ENCODE results near the gene UPB1.

The UPB1 gene

DNA sequence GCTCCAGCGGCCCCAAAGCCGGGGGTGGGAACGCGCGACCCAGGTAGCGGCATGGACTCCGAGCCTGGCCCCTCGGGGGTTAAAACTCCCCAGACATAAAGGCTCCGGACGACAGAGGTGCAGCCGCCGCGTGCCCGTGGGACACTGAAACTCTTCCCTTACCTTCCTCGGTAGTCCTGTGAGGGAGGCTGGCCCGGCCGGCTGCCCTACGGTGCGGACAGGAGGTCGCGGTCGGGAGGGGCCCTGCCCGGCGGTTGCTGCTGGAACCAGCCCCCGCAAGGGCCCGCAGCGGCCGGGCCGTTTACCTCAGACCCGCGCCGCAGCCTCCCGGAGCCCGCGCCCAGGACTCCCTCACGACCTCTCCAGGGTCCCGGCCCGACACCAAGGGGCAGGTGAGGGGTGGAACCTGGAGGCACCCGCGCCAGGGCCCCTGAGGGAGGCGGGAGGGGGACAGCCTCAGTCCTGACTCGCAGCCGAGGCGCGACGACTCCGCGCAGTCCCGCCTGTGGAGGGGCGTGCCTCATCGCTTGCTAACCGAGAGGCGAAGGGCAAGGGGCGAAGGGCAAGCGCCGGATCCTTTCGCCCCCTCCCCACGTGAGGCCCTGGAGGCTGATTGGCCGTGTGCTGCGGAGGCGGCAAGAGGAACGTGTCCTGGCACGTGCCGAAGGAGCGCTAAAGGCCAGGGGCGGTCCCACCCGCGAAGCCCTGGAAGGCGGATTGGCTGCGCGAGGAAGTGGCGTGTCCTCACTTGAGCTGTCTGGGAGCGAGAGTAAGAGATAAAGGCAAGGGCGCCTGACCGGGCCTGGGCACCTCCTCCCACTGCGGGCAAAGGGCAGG is at the start of gene UPB1:
Gene UPB1, plus strand, starts transcription at position 805 of the 837 bp plus-strand sequence. CDS start 72 bp downstream, outside the sequence.
- DNase-seq, result no peak

DNA sequence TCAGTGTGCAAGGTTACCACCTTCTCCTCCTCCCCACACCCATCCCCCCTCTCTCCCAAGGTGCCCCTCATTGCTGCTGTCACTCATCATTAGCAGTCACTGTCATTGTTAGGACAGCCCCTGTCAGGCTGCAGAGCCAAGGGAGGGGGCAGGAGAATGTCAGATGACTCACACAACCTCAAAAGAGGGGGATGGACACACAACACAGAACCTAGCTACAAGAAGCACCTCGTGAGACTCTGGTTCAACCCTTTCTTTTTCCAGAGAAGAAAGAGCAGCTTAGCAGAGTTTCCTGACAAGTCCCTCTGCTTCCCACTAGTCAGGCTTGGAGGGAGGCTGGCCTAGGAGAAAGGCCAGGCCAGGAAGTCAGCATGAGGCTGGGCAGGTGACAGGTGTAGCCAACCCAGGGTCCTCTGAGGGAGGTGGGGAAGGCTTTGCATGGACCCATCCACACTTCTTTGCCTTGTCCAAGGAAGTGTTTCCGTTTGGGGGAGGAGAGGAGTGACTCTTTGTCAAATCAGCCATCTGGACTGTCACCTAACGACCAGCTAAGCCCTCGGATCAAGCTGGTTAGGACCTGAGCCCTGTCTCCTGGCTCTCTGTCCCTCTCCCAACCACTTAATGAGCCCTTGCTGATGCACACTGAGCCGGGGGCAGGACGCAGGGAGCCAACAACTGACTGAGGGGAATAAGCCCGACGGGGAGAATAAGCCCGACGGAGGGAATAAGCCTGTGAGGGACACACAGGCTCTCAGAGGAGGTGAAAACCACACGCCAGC is 49.5 kb upstream of the UPB1 start:
- peak; percentile 55 for DNase-seq

DNA sequence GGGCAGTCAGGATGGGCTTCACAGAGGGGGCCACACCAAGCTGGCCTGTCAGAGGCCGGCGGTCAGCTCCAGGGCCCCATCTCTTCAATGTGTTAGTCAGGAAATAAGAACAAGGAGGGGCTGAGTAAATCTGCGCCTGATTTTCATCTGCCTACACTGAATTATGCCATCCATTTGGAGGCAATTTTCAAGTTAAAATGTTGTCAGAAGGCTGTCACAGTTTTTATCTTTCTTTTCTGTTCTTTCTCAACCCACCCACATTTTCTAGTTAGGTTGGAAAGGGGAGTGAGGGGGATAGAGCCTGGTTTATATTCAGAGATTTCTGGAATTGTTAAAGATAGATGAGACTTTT is 48.9 kb upstream of the UPB1 start:
- DNase-seq, result no peak

DNA sequence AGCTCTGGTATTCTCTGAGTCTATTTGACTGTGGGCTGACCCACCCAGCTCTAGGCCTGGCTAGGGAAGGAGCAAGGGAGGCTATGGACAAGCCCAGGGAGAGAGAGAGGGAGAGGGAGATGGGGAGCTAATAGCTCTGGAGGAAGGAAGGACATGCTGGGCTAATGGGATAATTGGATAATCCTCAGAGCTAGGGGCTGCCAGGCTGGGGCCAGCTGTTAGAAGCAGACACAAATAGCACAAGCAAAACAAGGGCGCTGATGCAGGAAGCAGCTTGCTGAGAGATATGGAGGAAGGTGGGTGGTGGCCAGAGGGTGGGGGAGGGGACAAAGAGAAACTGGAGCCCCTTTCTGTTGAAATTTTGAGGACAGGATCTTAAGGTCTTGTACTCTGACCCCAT is 44.5 kb upstream of the UPB1 start:
- DNase-seq, result no peak

DNA sequence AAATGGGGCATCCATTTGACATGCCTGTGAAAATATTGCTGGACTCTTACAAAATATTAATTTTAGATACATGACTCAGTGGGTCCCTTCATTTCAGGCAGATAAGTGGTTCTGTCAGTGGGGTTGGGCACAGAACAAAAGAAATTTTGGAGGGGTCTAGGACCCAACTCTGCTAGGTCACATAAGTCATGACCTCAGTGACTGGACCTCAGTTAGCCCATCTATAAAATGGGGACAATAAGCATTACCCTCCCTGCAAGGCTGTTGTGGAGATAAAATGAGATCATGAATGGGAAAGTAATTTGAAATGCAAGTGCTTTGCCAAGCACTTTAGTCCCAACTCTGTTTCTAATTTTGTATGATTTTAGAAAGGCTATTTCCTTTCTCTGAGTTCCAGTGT is 44.0 kb upstream of the UPB1 start:
- DNase-seq, result no peak

DNA sequence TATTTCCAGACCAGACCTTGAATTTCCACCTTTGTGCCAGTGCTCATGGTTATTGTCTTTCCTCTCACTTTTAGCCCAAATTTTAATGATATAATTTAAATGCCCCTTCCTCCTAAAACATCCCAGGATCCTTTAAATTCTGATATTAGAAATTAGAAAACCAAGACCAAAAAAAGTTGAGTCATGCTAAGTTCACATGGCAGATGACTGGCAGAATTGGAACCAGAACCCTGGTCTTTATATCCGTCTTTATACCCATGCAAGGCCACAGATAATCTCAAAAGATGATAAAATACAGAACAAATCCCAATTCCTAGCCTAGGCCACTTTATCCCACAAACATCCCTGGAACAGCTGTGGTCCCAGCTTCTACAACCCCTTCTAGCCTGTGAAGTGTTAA is 41.3 kb upstream of the UPB1 start:
- DNase-seq, result no peak

DNA sequence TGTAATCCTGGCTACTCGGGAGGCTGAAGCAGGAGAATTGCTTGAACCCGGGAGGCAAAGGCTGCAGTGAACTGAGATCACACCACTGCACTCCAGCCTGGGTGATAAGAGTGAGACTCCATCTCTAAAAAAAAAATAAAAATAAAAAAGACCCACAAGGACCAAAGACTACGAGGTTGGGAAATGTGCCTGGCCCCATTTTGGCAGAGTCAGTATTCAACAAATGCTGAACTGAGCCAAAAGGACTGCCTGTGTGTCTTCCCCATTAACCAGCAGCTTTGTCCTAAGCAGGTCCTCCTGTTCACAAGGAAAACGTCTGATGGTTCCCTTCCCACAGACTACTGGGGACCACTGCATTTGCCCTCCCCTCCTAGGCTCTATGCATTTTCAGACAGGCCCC is 40.1 kb upstream of the UPB1 start:
- DNase-seq, result no peak

DNA sequence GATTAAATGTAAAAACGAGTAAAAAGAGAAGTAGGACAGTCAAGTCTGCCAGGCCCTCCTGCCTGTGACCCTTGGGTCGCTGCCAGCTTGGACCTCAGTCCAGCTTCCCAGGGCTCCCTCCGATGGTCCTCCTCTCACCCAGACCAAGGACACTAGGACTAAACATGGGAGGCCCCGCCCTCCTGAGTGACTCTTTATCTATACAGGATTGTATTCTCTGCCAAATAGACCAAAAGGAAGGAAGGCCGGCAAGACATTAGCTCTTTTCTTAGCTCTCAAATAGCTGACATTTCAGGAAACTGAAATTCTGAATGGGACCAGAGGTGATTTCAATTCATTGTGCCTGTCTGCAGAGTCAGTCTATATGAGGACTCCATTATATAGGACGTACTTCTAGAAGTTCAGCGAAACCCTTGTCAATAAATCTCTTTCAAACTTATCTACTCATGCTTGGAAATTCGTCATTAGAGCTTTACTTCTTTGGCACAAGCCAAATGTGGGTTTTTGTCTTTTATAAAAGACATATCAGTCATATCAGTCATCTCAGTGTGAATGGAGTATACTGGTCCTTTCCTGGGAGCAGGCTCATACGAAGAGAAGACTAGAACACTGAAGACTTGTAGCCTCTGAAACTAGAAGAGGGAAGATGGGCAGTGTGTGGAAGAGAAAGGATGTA is 39.2 kb upstream of the UPB1 start:
- DNase-seq, result no peak

DNA sequence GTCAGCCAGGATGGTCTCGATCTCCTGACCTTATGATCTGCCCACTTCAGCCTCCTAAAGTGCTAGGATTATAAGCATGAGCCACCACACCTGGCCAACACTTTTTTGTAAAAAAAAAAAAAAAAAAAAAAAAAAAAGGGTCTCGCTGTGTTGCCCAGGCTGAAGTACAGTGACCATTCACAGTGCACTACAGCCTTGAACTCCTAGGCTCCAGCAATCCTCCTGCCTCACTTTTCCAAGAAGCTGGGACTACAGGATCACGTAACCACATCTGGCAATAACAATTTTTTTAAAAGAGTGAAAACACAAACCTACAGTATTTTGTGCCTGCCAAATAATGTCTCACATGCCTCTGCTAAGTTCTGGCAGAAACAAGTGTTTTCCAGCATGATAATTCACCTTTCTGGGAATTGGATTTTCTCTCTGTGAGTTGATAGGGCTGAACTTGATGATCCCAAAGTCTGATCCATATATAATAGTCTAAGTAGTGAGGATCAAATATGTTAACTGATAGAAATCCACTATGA is 37.2 kb upstream of the UPB1 start:
- no peak for DNase-seq

DNA sequence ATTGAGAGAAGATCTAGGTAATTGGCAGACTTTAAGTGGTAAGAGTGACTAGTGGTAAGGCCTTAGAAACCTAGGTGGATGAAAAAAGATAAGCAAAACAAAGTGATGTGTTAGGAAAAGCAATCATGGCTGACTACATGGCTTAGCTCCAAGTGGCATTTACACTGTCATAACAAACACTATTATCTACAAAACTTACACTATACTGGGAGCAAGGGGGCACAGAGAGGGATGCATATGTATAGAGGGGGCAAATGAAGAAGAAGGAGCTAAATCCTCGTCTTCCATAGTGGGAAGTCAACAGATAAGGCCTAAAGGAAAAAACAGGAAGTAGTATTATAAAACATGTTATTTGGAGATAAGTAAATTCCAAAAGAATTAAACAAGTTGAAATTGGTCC is 35.2 kb upstream of the UPB1 start:
- DNase-seq, result no peak

DNA sequence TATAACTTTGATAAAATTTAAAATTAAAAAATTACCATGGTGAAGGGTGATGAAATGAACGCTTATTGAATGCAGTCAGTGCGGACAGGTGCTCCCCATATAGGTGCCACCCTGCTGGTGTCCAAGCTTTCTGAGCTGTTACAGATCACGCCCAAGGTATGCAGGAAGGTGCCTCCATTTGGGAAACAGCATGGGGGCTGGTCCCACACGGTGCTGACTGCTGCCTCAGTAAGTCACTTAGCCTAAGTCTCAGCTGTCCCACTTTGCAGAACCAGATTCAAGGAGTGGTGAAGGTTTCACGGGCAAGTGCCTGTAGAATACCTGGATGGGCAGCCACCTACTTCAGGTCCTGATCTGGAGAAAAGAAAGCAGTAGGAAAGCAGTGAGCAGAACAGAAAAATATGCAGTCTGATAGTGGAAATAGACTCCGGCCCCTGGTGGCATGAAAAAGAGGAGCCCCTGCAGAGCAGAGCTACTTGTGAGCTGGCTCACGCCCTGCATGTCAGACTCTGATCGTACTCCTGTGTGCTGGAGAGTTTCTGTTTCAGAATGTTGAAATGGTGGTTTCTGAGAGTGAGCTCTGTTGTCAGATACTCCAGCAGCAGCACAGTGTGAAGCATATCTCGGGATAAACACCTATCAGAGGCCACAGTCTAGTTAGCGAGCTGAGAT is 34.6 kb upstream of the UPB1 start:
- no peak for DNase-seq

DNA sequence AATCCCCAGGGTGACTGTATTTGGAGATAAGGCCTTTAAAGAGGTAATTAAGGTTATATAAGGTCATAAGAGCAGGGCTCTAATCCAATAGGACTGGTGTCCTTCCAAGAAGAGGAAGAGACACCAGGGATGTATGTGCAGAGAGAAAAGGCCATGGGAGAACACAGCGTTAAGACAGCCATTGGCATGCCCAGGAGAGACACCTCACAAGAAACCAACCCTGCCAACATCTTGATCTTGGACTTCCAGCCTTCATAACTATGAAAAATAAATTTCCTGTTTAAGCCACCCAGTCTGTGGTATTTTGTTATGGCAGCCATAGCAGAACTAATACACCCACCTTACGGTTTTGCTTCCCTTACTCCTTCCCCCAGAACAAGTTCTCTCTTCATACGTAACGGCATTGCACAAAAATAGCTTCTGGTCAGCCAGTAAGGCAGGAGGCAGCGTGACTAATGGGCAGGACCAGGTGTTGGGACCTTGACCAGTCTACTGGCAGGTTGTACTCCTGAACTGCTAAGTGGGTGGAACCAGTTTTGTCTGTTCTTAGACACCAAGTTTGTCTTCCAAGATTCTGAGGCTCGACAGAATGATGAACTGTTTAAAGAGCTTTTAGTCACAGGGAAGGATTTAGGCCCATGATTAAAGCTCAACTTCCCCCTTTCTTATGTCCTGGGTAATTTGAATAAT is 31.9 kb upstream of the UPB1 start:
- no peak for DNase-seq

DNA sequence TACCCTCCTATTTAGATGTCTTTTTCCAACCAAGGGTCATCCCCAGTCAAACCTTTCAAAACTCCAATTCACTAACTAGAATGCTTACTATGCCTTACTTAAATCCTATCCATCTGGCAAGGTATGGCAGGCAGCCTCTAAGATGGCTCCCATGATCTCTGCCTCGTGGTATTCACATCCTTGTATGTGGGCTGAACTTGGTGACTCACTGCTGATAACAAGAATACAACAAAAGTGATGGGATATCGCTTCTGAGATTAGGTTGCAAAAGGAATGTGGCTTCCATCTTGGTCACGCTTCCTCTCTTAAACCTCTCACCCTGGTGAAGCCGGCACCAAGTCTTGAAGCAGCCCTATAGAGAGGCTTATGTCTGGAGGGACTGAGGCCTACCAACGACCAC is 29.6 kb upstream of the UPB1 start:
- DNase-seq, result no peak

DNA sequence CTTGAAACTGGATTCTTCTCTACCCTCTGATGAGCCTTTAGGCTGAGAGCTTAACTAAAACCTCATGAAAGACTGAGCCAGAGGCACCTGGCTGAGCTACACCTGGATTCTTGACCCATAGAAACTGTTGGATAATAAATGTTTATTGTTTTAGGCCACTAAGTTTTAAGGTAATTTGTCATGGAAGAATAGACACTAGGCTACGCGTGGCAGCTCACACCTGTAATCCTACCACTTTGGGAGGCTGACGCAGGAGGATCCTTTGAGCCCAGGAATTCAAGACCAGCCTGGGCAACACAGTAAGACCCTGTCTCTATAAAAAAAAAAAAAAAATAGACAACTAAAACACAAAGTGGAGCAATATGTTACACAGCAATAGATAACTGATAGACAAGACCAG is 29.2 kb upstream of the UPB1 start:
- DNase-seq, result no peak

DNA sequence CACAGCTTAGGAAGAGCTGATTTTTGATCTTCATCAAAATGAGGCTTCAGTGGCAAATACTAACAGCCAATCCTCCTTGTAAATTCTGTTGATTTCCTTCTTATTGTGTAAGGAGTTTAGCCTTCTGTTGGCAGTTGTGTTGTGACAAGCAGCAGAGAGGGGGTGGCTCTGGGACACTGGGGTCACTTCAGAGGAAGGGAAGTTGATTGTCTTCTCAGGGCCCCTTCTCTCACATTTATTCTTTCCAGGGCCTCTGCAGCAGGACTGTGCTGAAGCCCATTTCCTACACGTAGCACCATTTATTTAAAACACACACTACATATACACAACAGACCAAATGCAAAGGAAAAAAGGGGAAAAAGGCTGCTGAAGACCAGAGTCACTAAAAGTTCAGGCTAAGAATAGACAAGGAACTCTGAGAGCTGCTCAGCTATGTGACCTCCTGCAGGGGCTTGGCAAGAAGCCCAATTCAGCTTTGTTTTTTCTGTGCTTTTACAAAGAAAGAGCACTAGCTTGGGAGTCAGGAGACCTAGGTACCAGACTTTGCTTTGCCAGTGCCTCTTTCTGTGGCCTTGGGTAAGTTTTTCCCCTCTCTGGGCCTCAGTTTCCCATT is 28.3 kb upstream of the UPB1 start:
- DNase-seq, result no peak

DNA sequence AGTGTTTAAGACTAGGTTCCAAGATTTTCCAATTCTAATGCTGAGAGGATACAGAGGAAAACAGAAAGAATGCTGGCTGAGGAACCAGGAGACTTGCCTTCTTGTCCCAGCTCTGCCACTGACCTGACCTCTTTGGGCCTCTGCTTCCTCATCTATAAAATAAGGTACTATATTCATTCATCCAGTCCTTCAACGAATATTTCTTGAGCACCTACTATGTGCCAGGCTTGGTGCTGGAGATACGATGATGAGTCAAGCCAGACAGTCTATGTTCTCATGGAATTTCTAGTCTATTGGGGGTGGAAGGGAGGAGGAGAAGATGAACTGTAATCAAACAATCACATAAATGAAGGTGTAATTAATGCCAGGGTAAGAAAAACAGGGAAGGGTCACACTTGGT is 27.8 kb upstream of the UPB1 start:
- no peak for DNase-seq

DNA sequence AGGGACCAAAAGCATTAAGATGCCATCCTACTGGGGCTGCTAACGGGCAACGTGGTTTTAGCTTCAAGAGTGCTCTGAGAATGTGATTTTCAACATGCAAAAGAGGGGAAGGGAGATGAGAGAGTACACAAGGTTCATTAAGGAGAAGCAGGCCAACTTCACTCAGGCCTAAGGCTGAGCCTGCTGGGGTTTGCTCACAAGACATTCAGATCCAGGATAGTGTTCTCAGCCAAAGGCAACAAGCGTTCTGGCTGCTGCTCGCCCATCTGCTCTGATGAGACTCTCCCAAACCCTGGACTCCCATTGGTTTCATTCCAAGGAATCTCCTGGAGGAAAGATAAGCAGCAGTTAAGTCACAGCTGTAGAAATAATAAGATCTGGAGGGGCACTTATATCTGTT is 23.6 kb upstream of the UPB1 start:
- no peak for DNase-seq

DNA sequence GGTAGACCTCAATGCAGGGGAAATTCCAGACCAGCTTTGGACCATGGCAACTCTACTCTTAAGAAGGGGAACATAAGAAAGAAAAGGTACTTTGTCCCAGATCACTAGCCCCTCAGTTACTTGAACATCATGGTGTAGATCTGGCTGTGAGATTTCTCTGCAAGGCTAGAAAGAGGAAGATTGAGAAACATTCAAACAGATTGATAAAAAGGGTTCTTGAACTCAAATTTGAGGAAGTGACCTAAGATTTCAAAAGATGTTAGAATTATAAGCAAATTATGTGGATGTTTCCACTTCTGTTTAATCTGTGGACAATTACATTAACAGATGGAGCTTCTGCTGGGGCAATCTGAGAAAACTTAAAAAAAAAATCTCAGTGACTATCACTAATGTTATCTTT is 21.8 kb upstream of the UPB1 start:
- DNase-seq, result no peak

DNA sequence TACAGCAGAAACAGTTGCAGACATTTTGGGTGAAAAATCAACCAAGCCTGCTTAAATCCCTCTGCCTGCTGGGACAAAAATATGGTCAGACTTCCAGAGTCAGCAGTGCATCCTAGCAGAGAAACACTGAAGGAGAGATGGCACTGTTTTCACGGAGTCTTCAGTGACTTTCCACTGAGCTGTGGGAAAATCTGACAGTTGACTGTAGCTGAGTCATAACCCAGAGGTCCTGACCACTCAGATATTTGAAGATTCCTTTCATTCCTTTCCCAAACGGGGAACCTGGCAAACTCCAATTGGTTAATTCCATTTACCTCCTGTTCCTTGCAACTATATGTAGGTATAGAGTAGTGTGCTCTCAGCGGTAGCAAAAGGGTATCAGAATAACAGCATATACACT is 20.9 kb upstream of the UPB1 start:
- DNase-seq, result no peak

DNA sequence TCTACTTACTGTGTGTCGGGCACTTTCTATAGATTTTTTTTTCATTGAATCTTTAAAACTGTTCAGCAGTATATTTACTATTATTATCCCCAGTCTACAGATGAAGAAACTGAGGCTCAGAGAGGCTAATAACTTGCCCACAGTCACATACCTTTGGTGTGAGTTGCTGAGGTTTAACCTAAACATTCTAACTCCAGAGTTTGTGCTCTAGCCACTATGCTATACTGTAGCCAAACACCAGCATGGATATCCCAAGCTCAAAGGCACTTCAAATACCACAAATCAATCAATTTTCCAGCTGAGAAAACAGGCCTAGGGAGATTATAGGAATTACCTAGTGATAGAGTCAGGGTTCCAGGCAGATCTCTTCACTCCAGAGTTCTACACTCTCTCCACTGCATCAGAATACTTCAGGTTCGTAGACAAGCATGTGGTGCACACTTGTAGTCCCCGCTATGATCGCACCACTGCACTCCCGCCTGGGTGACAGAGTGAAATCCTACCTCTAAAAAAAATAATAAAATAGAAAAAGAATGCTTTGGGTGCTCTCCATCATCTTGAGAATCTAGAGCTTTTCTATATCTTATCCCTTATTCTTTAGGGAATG is 20.4 kb upstream of the UPB1 start:
- no peak for DNase-seq

DNA sequence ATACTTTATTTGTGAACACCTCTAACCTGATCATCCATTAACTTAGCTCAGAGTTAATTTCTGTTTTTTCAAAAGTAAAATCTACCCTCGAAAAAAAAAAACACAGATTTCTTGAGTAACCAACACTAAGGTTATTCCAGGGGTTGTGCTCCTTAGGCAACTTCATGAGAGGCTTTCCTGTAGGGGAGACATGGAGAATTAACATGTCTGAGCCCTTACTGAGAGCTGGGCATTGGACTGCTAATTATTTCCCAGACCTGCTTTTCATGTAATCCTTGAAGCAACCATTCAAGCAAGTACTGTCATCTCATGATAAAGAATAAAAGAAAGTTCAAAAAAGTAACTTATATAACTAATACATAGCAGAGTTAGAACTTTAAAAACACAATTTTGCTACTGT is 13.5 kb upstream of the UPB1 start:
- DNase-seq, result no peak

DNA sequence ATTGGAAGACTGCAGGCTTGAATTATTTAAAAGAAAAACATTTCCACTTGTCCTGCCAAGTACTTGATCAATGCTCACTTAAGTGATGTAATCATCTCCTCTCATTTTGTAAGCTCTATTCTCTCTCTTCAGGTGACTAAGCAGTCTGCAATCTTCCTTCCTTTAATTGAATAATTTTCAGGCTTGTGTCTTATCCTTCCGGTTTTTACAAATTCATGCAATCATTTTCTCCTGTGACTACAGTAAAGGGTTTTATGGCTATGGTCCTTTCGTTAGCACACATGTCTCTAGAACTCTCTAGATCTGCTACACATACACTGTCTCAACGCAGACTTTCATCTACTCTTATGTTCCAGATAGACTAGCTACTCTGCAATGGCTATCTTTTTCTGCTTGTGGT is 12.6 kb upstream of the UPB1 start:
- DNase-seq, result no peak
